Anterior cingulate cortex (tissue), 58 donors: ENCODE data around the gene MAP3K6.

Experiments
- DNase-seq, 58 donors: peaks; one replicate each; lab custom pipeline; 2025; lab: John Stamatoyannopoulos, UW

MAP3K6 gene

GRCh38 chr1:27358928-27359313 is 7.8 kb downstream of the MAP3K6 start:
- no peak for DNase-seq

DNA sequence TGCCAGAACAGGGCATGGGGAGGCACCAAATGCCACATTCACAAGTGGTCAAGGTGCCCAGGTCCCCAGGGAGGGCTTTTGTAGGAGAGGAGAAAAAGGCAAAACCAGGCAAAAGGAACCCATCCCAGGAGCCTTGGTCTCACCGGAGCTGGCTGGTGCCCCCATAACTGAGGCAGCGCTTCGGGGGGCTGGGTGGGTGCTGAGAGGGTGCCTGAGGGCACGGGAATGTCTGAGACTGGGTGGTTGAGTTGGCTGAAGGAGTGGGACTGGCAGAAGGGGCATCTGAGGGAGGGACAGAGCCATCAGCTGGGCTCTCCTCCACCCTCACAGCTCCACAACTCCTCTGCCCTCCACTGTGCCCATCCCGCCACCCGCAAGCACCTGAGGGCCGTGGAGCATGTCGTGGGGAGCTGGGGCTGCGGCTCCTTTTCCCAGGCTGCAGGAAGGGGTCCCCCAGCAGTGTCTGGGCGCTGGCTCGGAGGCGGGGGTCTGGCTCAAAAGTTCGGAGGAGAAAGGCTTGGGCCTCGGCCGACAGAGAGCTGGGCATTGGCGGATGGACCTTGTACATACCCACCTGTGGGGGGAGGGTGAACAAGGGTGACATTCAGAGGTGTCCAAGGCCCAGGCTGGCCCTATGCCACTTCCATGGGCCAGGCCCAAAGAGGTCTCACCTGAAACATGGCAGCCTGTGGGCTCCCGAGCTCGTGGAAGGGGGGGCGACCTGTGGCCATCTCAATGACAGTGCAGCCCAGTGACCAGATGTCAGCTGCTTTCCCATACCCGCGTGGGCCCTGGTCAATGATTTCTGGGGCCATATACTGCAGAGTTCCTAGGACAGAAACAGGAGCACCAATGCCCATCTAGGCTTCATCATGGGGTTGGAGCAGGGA is 8.5 kb downstream of the MAP3K6 start:
- no peak for DNase-seq

- DNase-seq, result peak in 41 of 58 donors; percentile 7 to 70 (median 28)
Observed at GRCh38 chr1:27357281-27358037, 9.3 kb downstream of the MAP3K6 start.

DNA sequence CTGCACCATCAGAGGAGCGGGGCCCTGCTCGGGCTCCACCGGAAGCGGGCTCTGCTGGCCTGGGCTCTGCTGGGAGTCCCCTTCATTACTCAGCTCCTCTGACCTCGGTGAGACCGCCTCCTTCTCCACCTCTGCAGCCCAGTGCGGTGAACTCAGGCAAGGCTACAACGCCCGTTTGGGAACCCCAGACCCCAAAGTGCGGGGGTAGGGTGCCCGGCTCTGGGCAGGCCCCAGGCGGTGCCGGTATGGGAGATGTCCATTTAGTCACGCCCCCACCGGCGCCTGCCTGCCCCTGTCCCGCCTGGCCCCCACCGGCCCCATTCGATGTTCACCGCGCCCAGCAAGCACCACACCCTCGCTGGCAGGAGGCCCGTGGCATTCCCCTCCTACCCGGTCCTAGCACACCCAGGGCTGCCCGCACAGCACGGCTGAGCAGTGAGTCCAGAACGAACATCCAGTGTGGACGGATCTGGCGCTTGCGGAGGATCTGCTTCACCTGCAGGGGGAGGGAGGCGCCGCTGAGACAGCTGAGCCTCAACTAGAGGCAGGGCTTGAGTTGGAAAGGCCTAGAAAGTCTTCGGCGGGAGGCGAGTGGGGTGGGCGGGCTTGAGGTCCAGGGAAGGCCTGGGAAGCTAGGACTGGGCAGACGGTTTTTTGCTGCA is 10.0 kb downstream of the MAP3K6 start:
- no peak for DNase-seq

GRCh38 chr1:27356277-27356618 is 10.5 kb downstream of the MAP3K6 start:
- no peak for DNase-seq

DNA sequence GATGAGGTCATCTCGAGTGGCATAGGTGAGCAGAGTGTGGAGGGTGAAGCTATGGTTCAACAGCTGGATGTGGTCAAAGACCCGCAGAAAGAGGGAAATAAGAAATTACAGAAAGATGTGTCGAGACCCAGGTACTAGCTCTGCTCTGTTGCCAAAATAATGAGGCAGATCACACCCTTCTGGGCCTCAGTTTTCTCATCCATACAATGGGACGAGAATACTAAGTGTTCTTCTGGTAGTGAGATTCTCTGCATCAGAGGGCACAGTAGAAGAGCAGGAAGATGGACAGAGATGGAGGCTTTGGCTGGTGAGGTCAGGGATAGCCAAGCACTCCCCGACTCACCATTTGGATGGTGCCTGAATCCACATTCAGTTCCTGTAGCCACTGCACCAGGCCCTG is 11.1 kb downstream of the MAP3K6 start:
- no peak for DNase-seq

DNA sequence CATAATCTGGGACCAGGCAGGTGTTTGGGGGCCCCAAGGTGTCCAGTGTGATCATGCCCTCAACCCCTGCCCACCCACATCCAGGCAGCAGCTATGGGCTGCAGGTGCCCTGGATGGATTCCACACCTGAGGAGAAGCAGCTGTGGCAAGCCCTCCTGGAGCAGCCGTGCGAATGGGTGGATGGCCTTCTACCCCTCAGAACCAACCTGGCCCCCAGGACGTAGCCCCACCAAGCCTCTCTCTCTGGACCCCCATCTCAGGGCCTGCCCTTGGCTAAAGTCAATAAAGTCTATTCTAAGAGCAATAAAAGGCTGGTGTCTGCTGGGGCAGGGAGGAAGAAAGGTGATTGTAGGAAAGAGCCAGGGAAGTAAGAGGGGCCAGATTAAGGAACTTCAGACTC is 13.1 kb downstream of the MAP3K6 start:
- no peak for DNase-seq

DNA sequence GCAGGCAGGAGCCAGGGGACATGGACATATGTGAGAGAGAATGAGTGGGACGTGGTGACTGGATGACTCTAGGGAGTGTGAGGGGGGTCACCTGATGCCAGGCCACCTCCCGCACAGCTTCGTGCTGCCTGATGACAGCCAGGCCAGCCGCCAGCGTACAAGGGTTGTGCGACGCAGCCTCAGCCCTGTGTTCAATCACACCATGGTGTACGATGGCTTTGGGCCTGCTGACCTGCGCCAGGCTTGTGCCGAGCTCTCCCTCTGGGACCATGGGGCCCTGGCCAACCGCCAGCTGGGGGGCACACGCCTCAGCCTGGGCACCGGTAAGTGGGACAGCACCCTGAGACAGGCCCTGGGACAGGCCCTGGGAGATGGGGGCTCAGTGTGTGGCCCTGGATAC is 13.6 kb downstream of the MAP3K6 start:
- no peak for DNase-seq

GRCh38 chr1:27351541-27352107 is 15.1 kb downstream of the MAP3K6 start:
- no peak for DNase-seq

GRCh38 chr1:27350663-27351540 is 15.9 kb downstream of the MAP3K6 start:
- DNase-seq, result no peak

DNA sequence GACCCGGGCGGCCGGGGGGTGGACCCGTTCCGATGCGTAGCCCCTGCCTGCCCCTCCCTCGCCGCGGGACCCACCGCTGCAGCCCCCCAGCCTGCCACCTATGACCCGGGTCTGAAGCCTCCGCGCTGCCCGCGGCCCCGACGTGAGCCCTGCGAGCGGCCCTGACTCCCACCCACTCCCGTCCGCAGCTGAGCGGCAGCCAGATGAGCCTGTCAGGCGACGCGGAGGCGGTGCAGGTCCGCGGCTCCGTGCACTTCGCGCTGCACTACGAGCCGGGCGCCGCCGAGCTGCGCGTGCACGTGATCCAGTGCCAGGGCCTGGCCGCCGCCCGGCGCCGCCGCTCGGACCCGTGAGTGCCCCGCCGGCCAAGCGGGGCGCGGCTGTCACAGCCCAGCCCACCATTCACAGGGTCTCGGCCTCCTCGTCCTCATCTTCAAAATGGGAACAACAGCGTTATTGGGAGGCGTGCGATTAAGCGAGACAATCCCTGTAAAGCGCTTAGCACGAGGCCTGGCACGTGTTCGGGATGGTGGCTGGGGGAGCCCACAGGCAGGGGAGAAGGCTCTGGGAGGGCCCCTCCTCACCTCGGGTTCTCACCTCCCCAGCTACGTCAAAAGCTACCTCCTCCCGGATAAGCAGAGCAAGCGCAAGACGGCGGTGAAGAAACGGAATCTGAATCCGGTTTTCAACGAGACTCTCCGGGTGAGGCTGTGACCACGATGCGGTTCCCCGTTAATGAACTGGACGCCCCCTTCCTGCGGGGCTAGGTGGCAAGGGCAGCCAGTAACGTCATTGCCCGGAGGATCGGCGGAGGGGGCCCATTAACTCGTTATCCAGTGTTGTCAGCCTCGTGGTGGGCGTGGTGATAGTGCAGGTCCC is 16.7 kb downstream of the MAP3K6 start:
- peak in 14 of 58 donors; percentile 4 to 63 (median 17) for DNase-seq

GRCh38 chr1:27348861-27349783 is 17.6 kb downstream of the MAP3K6 start:
- DNase-seq, result peak in 1 of 58 donors; percentile 63

- DNase-seq, result no peak
Observed at GRCh38 chr1:27346991-27347624, 19.7 kb downstream of the MAP3K6 start.

DNA sequence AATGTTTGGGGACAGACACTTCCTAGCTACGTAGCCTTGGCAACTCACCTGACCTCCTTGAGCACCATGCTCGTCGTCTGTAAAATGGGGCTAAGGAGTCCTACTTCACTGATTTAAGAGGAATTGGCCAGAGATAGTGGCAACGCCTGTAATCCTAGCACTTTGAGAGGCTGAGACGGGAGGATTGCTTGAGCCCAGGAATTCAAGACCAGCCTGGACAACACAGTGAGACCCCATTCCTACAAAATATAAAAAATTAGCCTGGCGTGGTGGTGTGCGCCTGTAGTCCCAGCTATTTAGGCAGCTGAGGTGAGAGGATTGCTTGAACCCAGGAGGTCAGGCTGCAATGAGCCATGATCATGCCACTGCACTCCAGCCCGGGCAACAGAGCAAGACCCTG is 20.4 kb downstream of the MAP3K6 start:
- DNase-seq, result no peak

GRCh38 chr1:27345272-27345671 is 21.5 kb downstream of the MAP3K6 start:
- DNase-seq, result no peak

DNA sequence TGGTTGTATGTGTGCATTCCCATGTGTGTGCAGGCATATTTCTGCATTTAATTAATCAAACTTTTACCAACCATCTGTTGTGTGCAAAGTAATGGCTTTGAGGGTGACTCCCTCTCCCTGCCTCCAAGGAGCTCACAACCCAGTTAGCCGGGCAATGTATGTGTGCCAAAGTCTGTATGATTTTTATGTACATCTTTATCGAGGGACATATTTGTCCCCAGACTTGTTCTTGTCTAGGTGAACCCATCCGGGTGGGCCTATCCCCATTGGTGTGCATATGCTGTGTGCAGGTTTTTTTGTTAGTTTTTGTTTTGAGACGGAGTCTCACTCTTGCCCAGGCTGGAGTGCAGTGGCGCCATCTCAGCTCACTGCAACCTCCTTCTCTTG is 23.1 kb downstream of the MAP3K6 start:
- no peak for DNase-seq
